LHCN-M2 (cell line): ENCODE data around the gene CERS2. TPM values are rescaled to one million over a fixed set of nuclear protein-coding genes. Genes with fewer than 3 reads are reported as not detected.
A peak's percentile ranks its signal among the peaks of the same experiment; 100 is the strongest.
"Not testable (repeated sequence)": the region's sequence is repeated elsewhere in the genome, so short reads cannot be mapped to it uniquely, and the experiment has no call there.

Experiments used
- DNase-seq: peaks from one replicate; pipeline ENCODE4 v3.0.0-alpha.2; 2012; ENCODE audit warnings: low read depth
- total RNA-seq: library from RNA; depleted of rRNA; stranded (reverse); fragments of >200 nt; gene quantifications from 2 replicates; pipeline ENCODE4 v1.2.3, GENCODE V29; 2014

Gene CERS2
- total RNA-seq, 1 experiment from 2014 or later = 197 TPM

DNA sequence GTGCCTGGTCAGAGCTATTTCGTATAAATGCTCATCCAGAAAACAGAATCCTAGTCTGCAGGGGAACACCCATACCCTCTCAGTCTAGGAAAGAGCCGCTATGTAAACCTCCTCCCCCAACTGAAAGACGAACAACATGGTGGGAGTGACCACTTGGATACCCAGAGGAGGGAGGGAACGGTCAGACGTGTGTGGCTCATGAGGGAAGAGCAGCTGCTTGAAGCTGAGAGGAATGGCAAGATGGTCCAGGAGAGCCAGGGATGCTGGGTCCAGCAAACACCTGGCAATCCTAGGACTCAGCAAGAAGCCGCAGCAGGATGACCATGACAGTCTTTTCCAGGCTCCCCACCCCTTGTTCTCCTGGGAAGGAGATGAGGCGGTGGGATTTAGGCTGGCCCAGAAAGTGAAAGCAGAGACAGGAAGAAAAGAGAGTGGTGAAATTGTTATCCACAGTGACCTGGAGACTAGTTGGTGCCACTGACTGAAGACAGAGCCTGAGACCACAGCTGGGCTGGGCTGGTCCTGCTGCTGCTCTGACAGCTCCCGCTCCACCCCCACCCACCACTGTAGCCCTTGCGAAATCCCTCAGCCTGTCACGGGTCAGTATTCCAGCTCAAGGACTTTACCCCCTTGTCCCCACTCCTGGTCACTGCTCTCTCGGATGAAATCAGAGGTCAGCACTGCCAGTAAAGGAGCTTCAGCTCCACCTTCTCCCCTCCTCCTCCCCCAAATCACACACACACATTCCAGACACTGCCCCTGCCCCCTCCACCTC, 3.6 kb downstream of the CERS2 start:
- peak; percentile 64 for DNase-seq

- DNase-seq = no peak
Observed at GRCh38 chr1:150969626-150970025, 5.0 kb downstream of the CERS2 start.

DNA sequence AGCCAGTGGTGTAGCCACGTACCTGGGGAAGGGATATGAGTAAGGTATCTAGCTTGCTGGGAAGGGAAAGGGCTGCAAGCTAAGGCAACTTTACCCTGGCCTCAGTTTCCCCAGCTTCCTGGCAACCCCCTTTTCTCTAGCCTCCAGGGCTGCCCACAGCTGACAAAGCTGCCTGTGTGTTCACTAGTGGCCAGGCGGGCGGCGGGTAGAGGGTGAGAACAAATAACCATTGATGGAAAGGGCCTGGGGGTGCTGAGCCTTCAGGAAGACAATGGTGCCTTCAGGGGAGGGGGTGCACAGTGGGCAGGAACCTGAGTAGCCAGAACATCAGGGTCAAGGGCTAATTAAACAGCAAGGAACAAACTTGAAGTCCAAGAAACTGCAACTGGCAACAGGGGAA, 6.1 kb downstream of the CERS2 start:
- DNase-seq = no peak

DNA sequence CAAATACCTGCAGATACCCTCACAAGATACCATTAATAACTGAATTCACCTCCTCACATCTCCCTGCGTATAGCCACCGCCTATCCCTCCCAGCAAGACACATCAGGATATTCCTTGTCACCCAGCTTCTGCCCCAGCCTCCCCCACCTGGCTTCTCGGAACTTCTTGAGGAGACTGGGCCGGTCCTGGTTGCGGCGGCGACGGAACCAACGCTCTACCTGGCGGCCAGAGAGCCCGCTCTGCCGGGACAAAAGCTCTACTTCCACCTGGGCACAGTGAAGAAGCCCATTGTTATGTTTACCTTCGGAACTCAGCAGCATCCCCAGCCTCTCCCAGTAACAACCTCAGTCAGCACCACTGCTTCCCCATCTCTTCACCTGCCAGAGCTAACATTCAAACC, 6.7 kb downstream of the CERS2 start:
- no peak for DNase-seq

GRCh38 chr1:150966011-150966410, 8.6 kb downstream of the CERS2 start:
- DNase-seq = no peak

- DNase-seq = no peak
Observed at GRCh38 chr1:150965605-150966004, 9.0 kb downstream of the CERS2 start.

DNA sequence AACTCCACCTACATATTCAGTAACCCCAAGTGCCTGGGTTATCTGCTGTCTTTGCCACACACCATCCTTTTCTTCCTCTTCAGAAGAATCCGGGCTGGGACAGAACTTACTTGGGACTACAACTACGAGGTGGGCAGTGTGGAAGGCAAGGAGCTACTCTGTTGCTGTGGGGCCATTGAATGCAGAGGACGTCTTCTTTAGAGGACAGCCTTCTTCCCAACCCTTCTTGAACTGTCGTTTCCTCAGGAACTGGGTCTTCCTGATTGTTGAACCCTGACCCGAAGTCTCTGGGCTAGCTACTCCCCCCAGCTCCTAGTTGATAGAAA, 10.5 kb downstream of the CERS2 start:
- no peak for DNase-seq

- DNase-seq = no peak
Observed at GRCh38 chr1:150963321-150964163, 11.1 kb downstream of the CERS2 start.

DNA sequence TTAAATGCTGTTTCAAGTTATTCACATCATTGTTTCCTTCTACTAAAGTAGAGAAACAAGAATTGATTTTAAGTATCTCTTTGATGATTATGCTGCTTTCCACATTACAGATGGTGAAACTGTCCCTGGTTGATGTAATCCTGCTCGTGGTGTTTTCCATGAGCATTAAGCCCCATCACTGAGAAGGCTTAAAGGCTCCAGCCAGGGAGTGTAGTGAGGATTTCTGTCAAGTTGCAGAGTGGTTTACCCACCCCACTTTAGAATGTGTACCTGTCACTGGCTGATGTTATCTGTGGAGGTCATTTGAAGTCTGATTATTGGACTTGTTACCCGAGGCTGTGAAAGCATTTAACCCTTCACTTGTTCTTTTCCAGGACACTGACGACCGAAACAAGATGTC, 12.9 kb downstream of the CERS2 start:
- no peak for DNase-seq

GRCh38 chr1:150960646-150961045, 14.0 kb downstream of the CERS2 start:
- DNase-seq = no peak

- no peak for DNase-seq
Observed at GRCh38 chr1:150957666-150958065, 17.0 kb downstream of the CERS2 start.

DNA sequence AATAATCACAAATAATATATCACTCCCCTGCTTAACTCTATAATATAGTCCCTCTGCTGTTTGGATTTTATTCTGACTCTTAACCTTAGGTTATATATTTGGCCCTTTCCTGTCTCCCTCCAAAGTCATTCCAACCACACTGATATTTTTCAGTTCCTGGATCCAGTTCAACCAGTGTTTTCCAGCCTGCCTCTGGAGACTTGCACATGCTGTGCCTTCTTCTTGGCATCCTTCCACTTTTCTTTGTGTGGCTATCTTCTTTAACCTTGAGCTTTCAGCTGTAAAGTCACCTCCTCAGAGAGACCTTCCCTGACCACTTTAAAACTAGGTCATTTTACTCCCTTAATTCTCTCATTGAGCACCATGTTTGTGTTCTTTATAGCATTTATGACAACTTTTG, 19.4 kb downstream of the CERS2 start:
- DNase-seq = no peak

- DNase-seq = no peak
Observed at GRCh38 chr1:150954708-150955107, 19.9 kb downstream of the CERS2 start.

GRCh38 chr1:150944856-150945255, 29.8 kb downstream of the CERS2 start:
- DNase-seq = no peak

DNA sequence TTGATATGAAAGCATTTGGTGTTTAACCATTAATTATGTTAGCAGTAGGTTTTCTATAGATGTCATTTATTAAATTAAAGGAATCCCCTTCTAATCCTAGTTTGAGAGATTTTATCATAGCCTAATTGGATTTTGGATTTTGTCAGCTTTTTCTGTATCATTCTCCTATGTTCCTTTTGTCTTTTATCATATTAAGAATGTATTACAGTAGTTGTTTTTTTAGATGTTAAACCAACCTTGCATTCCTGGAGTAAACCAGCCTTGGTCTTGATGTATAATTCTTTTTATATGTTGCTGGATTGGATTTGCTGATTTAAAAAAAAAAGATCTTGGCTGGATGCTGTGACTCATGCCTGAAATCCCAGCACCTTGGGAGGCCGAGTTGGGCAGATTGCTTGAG, 42.9 kb downstream of the CERS2 start:
- DNase-seq = peak; percentile 51

DNA sequence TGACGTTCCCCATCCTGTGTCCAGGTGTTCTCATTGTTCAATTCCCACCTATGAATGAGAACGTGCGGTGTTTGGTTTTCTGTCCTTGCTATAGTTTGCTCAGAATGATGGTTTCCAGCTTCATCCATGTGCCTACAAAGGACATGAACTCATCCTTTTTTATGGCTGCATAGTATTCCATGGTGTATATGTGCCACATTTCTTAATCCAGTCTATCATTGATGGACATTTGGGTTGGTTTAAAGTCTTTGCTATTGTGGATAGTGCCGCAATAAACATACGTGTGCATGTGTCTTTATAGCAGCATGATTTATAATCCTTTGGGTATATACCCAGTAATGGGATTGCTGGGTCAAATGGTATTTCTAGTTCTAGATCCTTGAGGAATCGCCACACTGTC, 45.9 kb downstream of the CERS2 start:
- not testable (repeated sequence) for DNase-seq

DNA sequence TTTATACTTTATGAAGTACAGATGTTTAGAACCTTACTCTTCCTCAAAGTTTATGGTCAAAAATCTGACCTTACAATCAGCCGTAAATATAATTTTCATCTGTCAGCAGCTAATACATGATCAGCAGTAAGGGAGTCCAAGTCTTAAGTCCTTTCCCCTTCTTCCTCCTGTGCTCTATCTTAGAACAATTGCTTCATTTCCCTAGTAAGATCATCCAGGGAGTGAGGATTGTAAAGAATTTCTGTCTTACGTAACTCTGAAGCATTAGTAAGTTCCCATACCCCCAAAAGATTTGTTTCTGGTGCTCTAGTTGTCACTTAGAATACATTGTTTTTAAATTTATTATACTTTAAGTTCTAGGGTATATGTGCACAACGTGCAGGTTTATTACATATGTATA, 46.3 kb downstream of the CERS2 start:
- no peak for DNase-seq

- no peak for DNase-seq
Observed at GRCh38 chr1:150927624-150928023, 47.0 kb downstream of the CERS2 start.

- peak; percentile 97 for DNase-seq
Observed at GRCh38 chr1:150926097-150926741, 48.4 kb downstream of the CERS2 start, which contains the start of gene SETDB1. Gene SETDB1, plus strand, starts transcription at chr1:150926363. Its CDS starts 1,352 bp downstream, at chr1:150927715.

DNA sequence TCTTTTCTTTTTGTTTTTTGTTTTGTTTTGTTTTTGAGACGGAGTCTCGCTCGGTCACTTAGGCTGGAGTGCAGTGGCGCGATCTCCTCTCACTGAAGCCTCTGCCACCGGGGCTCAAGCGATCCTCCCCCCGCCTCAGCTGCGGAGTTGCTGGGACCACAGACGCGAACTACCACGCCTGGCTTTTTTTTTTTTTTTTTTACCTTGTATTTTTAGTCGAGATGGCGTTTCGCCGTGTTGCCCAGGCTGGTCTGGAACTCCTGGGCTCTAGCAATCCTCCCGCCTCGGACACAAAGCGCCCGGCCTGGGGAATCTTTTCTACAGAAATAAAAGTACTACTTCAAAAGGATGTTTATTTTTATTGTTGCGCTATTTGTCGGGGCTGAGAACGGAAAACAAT, 49.6 kb downstream of the CERS2 start:
- no peak for DNase-seq

- peak; percentile 90 for DNase-seq
Observed at GRCh38 chr1:150922519-150922975, 52.1 kb downstream of the CERS2 start.

GRCh38 chr1:150917387-150917786, 57.2 kb downstream of the CERS2 start:
- DNase-seq = no peak
